ENCODE results near the gene ERC1.

Gene ERC1

DNA sequence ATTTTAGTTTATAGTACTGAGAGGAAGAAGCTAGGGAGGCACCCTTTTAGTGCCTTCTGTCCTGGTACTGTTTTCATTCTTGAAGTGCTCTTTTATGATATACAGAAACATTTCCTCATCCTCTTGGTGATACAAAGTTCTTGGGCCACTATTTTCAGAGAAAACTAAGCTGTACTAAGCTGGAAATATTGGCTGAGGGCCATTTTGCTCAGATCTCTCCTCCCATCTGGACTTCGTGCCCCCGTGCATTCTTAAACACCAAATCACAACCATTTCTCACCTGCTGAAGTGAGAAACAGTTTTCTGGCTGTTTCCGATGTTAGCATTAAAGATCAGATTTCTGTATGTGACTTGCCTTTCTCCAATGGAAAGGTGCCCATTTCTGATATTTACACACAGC lies 444.4 kb downstream of the ERC1 start:
- Histone ChIP-seq H3K9me3 (ENCODE audit: severe bottlenecking) (no peaks in the 10 kb centered on the region), H3K27ac (no peak overlapping the region), H3K4me3 (ENCODE audit: low read depth, low read length) (no peak overlapping the region), H3K36me3 (no peaks in the 10 kb centered on the region), H3K27me3 (ENCODE audit: insufficient read depth, low read depth, severe bottlenecking) (no peaks in the 10 kb centered on the region)
- TF ChIP-seq CTCF (IDR thresholded peaks at IDR 0.05; ENCODE audit: low read depth, low read length) = no peak
- DNase-seq = no peak

- no peak overlapping the region for H3K27ac ChIP-seq
- DNase-seq = no peak
- no peak for TF ChIP-seq CTCF (IDR thresholded peaks at IDR 0.05; ENCODE audit: low read depth, low read length)
- no peaks in the 10 kb centered on the region for H3K27me3 ChIP-seq (ENCODE audit: insufficient read depth, low read depth, severe bottlenecking)
- H3K36me3 ChIP-seq = no peaks in the 10 kb centered on the region
- no peak overlapping the region for H3K4me3 ChIP-seq (ENCODE audit: low read depth, low read length)
- no peaks in the 10 kb centered on the region for H3K9me3 ChIP-seq (ENCODE audit: severe bottlenecking)
Observed at GRCh38 chr12:1436015-1436414, 445.0 kb downstream of the ERC1 start.

GRCh38 chr12:1436981-1437380 lies 446.0 kb downstream of the ERC1 start:
- no peak for DNase-seq
- Histone ChIP-seq H3K4me3 (ENCODE audit: low read depth, low read length) (no peak overlapping the region), H3K9me3 (ENCODE audit: severe bottlenecking) (no peaks in the 10 kb centered on the region), H3K27ac (no peak overlapping the region), H3K27me3 (ENCODE audit: insufficient read depth, low read depth, severe bottlenecking) (no peaks in the 10 kb centered on the region), H3K36me3 (no peaks in the 10 kb centered on the region)
- TF ChIP-seq CTCF (IDR thresholded peaks at IDR 0.05; ENCODE audit: low read depth, low read length) = no peak

GRCh38 chr12:1439201-1439600 lies 448.2 kb downstream of the ERC1 start:
- Histone ChIP-seq H3K36me3 (no peaks in the 10 kb centered on the region), H3K9me3 (ENCODE audit: severe bottlenecking) (no peaks in the 10 kb centered on the region), H3K27me3 (ENCODE audit: insufficient read depth, low read depth, severe bottlenecking) (no peaks in the 10 kb centered on the region), H3K4me3 (ENCODE audit: low read depth, low read length) (no peak overlapping the region), H3K27ac (no peak overlapping the region)
- DNase-seq = no peak
- no peak for TF ChIP-seq CTCF (IDR thresholded peaks at IDR 0.05; ENCODE audit: low read depth, low read length)

DNA sequence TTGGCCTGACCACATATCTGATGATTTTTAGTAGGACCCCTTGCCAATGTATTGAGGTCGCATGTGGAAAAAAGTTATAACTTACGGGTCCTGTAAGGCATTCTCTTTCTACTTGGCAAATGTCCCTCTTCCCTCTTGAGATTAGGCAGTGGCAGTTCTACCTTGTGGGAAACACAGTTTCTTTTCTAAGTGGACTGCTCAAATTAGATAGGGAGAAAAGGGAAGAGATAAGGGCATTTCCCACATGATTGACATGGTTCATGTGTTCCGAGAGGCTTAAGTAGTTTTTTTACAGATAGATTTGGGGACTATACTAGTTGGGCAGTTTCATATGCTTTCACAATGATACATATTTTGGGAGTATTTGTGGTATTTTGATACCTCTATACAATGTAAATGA lies 448.7 kb downstream of the ERC1 start:
- Histone ChIP-seq H3K27ac (no peak overlapping the region), H3K27me3 (ENCODE audit: insufficient read depth, low read depth, severe bottlenecking) (no peaks in the 10 kb centered on the region), H3K36me3 (no peaks in the 10 kb centered on the region), H3K9me3 (ENCODE audit: severe bottlenecking) (no peaks in the 10 kb centered on the region), H3K4me3 (ENCODE audit: low read depth, low read length) (no peak overlapping the region)
- TF ChIP-seq CTCF (IDR thresholded peaks at IDR 0.05; ENCODE audit: low read depth, low read length) = no peak
- DNase-seq = no peak

DNA sequence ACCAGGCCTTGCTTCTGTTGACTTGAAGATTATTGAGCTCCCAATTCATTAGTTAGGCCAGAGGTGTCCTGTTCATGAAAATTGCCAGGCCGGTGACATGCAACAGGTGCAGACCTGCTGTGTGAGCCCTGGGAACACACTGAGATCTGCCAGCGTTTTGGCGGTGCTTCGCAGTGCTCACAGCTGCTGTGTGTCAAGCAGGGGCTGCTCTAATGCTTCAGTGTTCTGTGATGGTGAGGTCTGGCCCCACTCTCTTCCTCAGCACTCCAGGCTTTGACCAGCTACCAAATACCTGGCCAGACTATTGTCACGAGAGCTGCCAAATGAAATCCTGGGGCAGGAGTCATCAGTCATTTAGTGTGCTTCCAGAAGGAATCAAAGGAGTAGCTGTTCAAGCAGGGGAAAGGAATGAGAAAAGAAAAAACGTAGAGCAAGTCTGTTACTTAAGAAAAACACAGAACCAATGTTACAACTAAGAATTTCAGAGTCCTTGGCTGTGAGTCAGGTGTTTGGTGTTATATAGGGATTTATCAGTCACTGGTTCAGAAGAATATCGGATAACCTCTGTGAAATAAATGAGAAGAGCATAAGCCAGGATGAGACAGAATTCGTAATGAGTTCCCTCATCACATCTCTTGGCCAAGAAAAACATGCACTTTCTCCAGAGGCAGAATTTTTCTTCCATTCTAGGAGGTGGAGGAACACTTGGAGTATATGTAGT lies 452.6 kb downstream of the ERC1 start:
- Histone ChIP-seq H3K36me3 (peaks cover 4% of the 10 kb centered on the region), H3K27ac (no peak overlapping the region)
- DNase-seq = no peak

More for the DNA sequence above, 452.6 kb downstream of the ERC1 start:
- TF ChIP-seq CTCF (IDR thresholded peaks at IDR 0.05; ENCODE audit: low read depth, low read length) = no peak
- Histone ChIP-seq H3K9me3 (ENCODE audit: severe bottlenecking) (no peaks in the 10 kb centered on the region), H3K27me3 (ENCODE audit: insufficient read depth, low read depth, severe bottlenecking) (no peaks in the 10 kb centered on the region), H3K4me3 (ENCODE audit: low read depth, low read length) (no peak overlapping the region)

Measured in WERI-Rb-1 (cell line).